MCF 10A (cell line): Measurements from ENCODE around the gene TSSK6. TPM values are rescaled to one million over a fixed set of nuclear protein-coding genes. Genes with fewer than 3 reads are reported as not detected.

ENCODE experiments used
- BruUV-seq: library from RNA; stranded (reverse); fragments of 400-500 nt; replicated peaks from 2 replicates; lab custom pipeline; 2021; lab: Mats Ljungman, UMichigan
- CTCF ChIA-PET: fragments of 300-600 bp; sonication (Branson Sonifier 250); formaldehyde crosslinking; extraction: SDS; loops from one replicate; lab custom pipeline; 2021; ENCODE audit warnings: antibody characterized with exemption, inconsistent platforms; lab: Yijun Ruan, JAX
- POLR2A ChIA-PET: fragments of 300-600, 350-650 bp; sonication (Branson Sonifier 250); formaldehyde crosslinking; extraction: SDS; loops from one replicate; lab custom pipeline; 2020; ENCODE audit warnings: antibody characterized with exemption, inconsistent platforms; lab: Yijun Ruan, JAX
- DNase-seq: peaks from one replicate; pipeline ENCODE4 v3.0.0-alpha.2; 2018; ENCODE audit not compliant: unreplicated experiment
- H3K27ac Mint-ChIP-seq: one replicate; pipeline ENCODE4 v1.8.0; 2022; ENCODE audit warnings: mild to moderate bottlenecking, low read depth, mixed read lengths; ENCODE audit not compliant: unreplicated experiment
- H3K27me3 Mint-ChIP-seq: one replicate; pipeline ENCODE4 v1.8.0; 2022; ENCODE audit warnings: mixed read lengths; ENCODE audit not compliant: insufficient read depth, unreplicated experiment
- H3K36me3 Mint-ChIP-seq: one replicate; pipeline ENCODE4 v1.8.0; 2022; ENCODE audit warnings: mild to moderate bottlenecking, moderate library complexity, mixed read lengths; ENCODE audit not compliant: insufficient read depth, unreplicated experiment
- H3K4me1 Mint-ChIP-seq: one replicate; pipeline ENCODE4 v1.8.0; 2022; ENCODE audit warnings: mixed read lengths; ENCODE audit not compliant: insufficient read depth, unreplicated experiment
- H3K4me3 Mint-ChIP-seq: one replicate; pipeline ENCODE4 v1.8.0; 2022; ENCODE audit warnings: mild to moderate bottlenecking, moderate library complexity, mixed read lengths; ENCODE audit not compliant: unreplicated experiment
- H3K9me3 Mint-ChIP-seq: one replicate; pipeline ENCODE4 v1.8.0; 2022; ENCODE audit warnings: mixed read lengths; ENCODE audit not compliant: unreplicated experiment
- CTCF ChIP-seq: fragments of 200-600 bp; IDR thresholded peaks from one replicate; pipeline ENCODE4 v1.8.0; 2022; ENCODE audit warnings: antibody characterized with exemption, mild to moderate bottlenecking; ENCODE audit not compliant: unreplicated experiment
- intact Hi-C: fragments of 100-400 bp; cut with micrococcal nuclease; formaldehyde crosslinking; loops from 2 replicates; pipeline ENCODE4 v1.14.1; 2022
- total RNA-seq: library from RNA; stranded (reverse); gene quantifications from 2 replicates; pipeline ENCODE4 v1.2.3, GENCODE V29; 2022

The TSSK6 gene
- total RNA-seq, 1 experiment from 2014 or later, result 4.8 TPM

GRCh38 chr19:19499272-19499995, 15.9 kb downstream of the TSSK6 start:
- no peak for DNase-seq
- no peaks in the 10 kb centered on the region for H3K9me3 Mint-ChIP-seq
- POLR2A ChIA-PET, result interaction anchor here (0.7 kb wide), 1 partner anchor 65 kb away, joined by 3 read pairs; no protein-coding TSS in a partner anchor
- no TSS peak for BruUV-seq
- CTCF ChIA-PET, result interaction anchor here (0.5 kb wide), 2 partner anchors 10 to 23 kb away, joined by 3 read pairs; no protein-coding TSS in a partner anchor
- intact Hi-C loops, result no loop called here
- TF ChIP-seq CTCF, result no peak
- no peaks in the 10 kb centered on the region for H3K27me3 Mint-ChIP-seq
- no peaks in the 10 kb centered on the region for H3K4me1 Mint-ChIP-seq
- H3K36me3 Mint-ChIP-seq, result peaks cover 62% of the 10 kb centered on the region
- H3K27ac Mint-ChIP-seq, result no peak overlapping the region
- H3K4me3 Mint-ChIP-seq, result no peak overlapping the region

DNA sequence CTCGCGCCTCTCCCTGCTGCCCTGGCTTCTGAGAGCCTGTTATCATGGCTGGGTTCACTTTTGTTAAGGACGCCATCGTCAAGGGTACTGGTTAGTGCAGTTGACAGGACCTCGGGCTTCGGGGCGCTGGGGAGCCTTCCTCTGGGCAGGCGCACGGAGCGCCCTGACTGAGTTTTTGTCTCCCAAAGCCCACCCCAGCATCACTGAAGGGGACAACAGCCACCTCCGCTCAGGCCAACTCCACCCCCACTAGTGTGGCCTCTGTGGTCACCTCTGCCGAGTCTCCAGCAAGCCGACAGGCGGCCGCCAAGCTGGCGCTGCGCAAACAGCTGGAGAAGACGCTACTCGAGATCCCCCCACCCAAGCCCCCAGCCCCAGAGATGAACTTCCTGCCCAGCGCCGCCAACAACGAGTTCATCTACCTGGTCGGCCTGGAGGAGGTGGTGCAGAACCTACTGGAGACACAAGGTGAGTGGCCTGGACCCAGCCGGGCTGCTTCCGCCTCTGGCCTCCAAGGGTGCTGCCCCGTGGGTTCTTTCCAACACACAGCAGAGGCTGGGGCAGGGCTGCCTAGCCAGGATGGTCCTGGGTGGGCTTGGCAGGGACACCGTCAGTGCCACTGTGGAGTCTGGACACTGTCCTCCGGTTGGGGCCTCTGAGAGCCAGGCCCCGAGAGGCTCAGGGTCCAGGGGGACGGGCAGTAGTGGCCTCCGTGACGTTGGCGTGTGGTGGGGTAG, 16.9 kb downstream of the TSSK6 start:
- Mint-ChIP-seq H3K4me3 (no peak overlapping the region), H3K27me3 (no peaks in the 10 kb centered on the region), H3K9me3 (no peaks in the 10 kb centered on the region), H3K36me3 (peaks cover 57% of the 10 kb centered on the region), H3K27ac (no peak overlapping the region), H3K4me1 (no peaks in the 10 kb centered on the region)
- intact Hi-C loops, result no loop called here
- no TSS peak for BruUV-seq
- CTCF ChIA-PET, result no interaction called here
- no peak for DNase-seq
- TF ChIP-seq CTCF, result no peak
- POLR2A ChIA-PET, result no interaction called here

GRCh38 chr19:19495614-19496603, 19.4 kb downstream of the TSSK6 start:
- no peaks in the 10 kb centered on the region for H3K27me3 Mint-ChIP-seq

More at GRCh38 chr19:19495614-19496603, 19.4 kb downstream of the TSSK6 start:
- no peak for DNase-seq
- intact Hi-C loops, result no loop called here
- no peak for TF ChIP-seq CTCF
- H3K36me3 Mint-ChIP-seq, result peaks cover 54% of the 10 kb centered on the region
- no peak overlapping the region for H3K4me3 Mint-ChIP-seq
- ChIA-PET CTCF (interaction anchor here (0.6 to 1.1 kb wide), 4 partner anchors 22 to 1655 kb away, joined by 3 to 4 read pairs (median 3); no protein-coding TSS in a partner anchor), POLR2A (interaction anchor here (0.7 kb wide), 1 partner anchor 142 kb away, joined by 3 read pairs; no protein-coding TSS in a partner anchor)
- no peaks in the 10 kb centered on the region for H3K9me3 Mint-ChIP-seq
- no TSS peak for BruUV-seq
- no peak overlapping the region for H3K27ac Mint-ChIP-seq
- H3K4me1 Mint-ChIP-seq, result no peaks in the 10 kb centered on the region
